K562 treated with DMSO at 1 percent for 12 hours (cell line): Measurements from ENCODE around the gene TREM2. TPM values are rescaled to one million over a fixed set of nuclear protein-coding genes. Genes with fewer than 3 reads are reported as not detected.

ENCODE experiments used
- total RNA-seq: library from RNA; unstranded; fragments of 300-600 nt; gene quantifications from 2 replicates; pipeline ENCODE4 v1.2.3, GENCODE V29; 2022; ENCODE audit not compliant: insufficient read depth

Gene TREM2
- not detected in 2 replicates for total RNA-seq

GRCh38 chr6:41162687-41163418 is at the start of gene TREM2:
Gene TREM2, minus strand, starts transcription at chr6:41163116. Its CDS starts 34 bp downstream, at chr6:41163082.

DNA sequence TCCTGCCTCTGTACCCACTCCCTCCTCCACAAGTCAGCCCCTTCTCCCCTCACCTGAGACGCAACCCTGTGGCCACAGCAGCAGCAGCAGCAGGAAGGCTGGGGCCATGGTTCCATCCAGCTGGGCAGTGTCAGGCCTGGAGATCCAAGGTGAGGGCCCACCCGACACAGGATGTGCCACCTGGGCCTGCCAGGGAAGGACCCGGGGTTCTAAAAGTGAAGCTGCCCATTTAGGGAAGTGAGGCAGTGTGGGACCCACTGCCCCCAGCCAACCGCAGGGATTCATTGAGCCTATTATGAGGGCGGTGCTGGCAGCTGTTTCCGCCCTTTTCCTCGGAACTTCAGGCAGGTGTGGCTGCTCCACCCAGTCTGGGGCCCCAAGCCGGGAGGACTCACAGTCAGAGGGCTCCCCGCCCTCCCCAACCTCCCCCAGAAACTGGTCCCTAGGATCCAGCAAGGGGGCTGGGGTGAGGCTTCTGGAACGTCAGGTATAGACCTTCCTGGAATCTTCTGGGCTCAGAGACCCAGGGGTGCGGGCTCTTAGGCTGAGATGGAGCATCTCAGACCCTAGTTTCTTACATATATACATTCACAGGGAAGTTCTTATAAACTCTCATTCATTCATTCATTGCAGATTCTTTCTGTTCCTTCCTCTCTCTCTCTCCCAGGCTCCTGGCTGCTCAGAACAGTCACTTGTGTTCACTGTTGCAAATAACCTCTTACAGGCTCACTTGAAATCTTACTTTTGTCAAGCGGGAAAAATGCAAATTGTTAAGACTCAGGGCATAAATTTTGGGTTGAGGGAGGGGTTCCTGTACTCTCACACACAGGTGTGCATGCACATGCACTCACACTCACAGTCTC is 38.2 kb upstream of the TREM2 start, which contains the start of gene TREML2:
Gene TREML2 (minus strand): TSS at position 249 of the 863 bp plus-strand sequence. CDS start 141 bp downstream, at position 108.

DNA sequence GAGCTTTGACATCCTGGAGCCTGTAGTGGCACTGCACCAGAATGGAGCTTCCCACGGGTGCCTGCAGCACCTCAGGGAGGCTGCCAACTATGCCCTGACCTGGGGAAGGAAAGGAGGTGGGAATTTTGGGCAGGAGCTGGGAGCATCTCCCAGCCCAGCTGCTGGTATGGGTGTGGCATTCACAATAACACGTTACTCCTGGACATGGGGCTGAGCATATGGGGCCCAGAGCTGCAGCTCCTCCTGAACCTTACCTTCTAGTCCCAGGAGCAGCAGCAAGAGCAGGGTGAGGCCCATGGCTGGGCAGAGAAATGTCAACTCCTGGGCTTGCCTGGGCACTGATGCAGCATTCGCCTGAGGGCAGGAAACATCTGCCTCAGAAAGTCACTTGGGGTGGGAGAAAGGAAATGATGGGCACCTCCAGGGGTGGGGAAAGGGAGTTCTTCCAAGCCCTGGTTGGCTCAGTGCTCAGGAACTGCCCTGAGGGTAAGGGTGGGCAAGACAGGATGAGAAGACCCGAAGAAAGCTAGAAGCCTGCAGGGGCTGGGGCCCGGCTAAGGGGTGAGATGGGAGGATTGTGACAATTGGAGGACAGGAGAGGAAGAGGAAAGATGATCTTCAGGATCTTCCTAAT is 8.8 kb downstream of the TREM2 start, which contains the start of gene TREML1:
Gene TREML1 (minus strand): TSS at position 356 of the 634 bp plus-strand sequence. CDS start 59 bp downstream, at position 297.

Other genes starting within 250 kb of the TREM2 start
- 1.1 and 1.7 TPM in 2 replicates for gene UNC5CL, start 123.9 kb downstream of the TREM2 start, total RNA-seq
- not detected in 2 replicates for gene TSPO2, start 120.6 kb downstream of the TREM2 start, total RNA-seq
- gene APOBEC2, start 109.9 kb downstream of the TREM2 start, total RNA-seq, result not detected in 2 replicates
- gene OARD1, start 90.8 kb downstream of the TREM2 start, total RNA-seq, result 24.2 and 38.0 TPM in 2 replicates
- gene NFYA, start 90.1 kb downstream of the TREM2 start, total RNA-seq, result 5.2 and 21.8 TPM in 2 replicates
- not detected in 2 replicates for gene TREML1, start 8.8 kb downstream of the TREM2 start, total RNA-seq
- 0.63 and 1.7 TPM in 2 replicates for gene TREML2, start 38.0 kb upstream of the TREM2 start, total RNA-seq
- not detected in 2 replicates for gene TREML4, start 65.2 kb upstream of the TREM2 start, total RNA-seq
- gene TREM1, start 123.6 kb upstream of the TREM2 start, total RNA-seq, result not detected in 2 replicates
- not detected in 2 replicates for gene NCR2, start 172.5 kb upstream of the TREM2 start, total RNA-seq